ENCODE data around the gene VWA1. TPM values are rescaled to one million over a fixed set of nuclear protein-coding genes. Genes with fewer than 3 reads are reported as not detected.

VWA1 gene
- total RNA-seq, 1 experiment from 2014 or later, result 35.5 TPM

- no peak for TF ChIP-seq ZNF263 (CRISPR knock-in tag; IDR thresholded peaks at IDR 0.05; ENCODE audit: low read depth)
- TF ChIP-seq ZNF532 (CRISPR knock-in tag; IDR thresholded peaks at IDR 0.05; ENCODE audit: borderline replicate concordance), result no peak
- no peak for TF ChIP-seq PRDM15 (CRISPR knock-in tag; IDR thresholded peaks at IDR 0.05)
- no peak for TF ChIP-seq ZNF423 (CRISPR knock-in tag; IDR thresholded peaks at IDR 0.05)
- TF ChIP-seq NR1H2 (CRISPR knock-in tag; IDR thresholded peaks at IDR 0.05), result no peak
- no peak for TF ChIP-seq FOXJ3 (CRISPR knock-in tag; IDR thresholded peaks at IDR 0.05; ENCODE audit: borderline replicate concordance)
- TF ChIP-seq RORB (CRISPR knock-in tag; IDR thresholded peaks at IDR 0.05), result no peak
- DNase-seq (ENCODE audit: low spot score) (no peak), ATAC-seq (peak; percentile 53)
- Mint-ChIP-seq H3K36me3 (no peaks in the 10 kb centered on the region), H3K4me1 (no peaks in the 10 kb centered on the region), H3K27ac (no peak overlapping the region), H3K27me3 (ENCODE audit: low read depth) (no peaks in the 10 kb centered on the region), H3K9me3 (no peaks in the 10 kb centered on the region), H3K4me3 (no peak overlapping the region)
- POLR2A ChIA-PET, result no interaction called here
- CTCF ChIA-PET, result interaction anchor here (1.2 kb wide), 1 partner anchor 21 kb away, joined by 3 read pairs; no protein-coding TSS in a partner anchor
These were observed 26.3 kb downstream of the VWA1 start for GRCh38 chr1:1461721-1462317.

- Mint-ChIP-seq H3K9me3 (no peaks in the 10 kb centered on the region), H3K27ac (no peak overlapping the region), H3K4me3 (no peak overlapping the region), H3K36me3 (no peaks in the 10 kb centered on the region), H3K27me3 (ENCODE audit: low read depth) (no peaks in the 10 kb centered on the region), H3K4me1 (no peaks in the 10 kb centered on the region)
- TF ChIP-seq TP53 (CRISPR knock-in tag; IDR thresholded peaks at IDR 0.05) (no peak), MYBL2 (CRISPR knock-in tag; IDR thresholded peaks at IDR 0.05) (no peak), GABPB1 (CRISPR knock-in tag; IDR thresholded peaks at IDR 0.05) (peak; percentile 75), NFYB (CRISPR knock-in tag; conservative IDR thresholded peaks at IDR 0.05; ENCODE audit: low read depth) (peak; percentile 18; the same call in 1 of the 2 replicates)
- CTCF ChIA-PET, result no interaction called here
- ATAC-seq (peak; percentile 78), DNase-seq (ENCODE audit: low spot score) (no peak)
- POLR2A ChIA-PET, result no interaction called here
These were observed 27.0 kb downstream of the VWA1 start for GRCh38 chr1:1462318-1462966.

- DNase-seq (ENCODE audit: low spot score) (no peak), ATAC-seq (no peak)
- Mint-ChIP-seq H3K4me3 (no peak overlapping the region), H3K36me3 (no peaks in the 10 kb centered on the region), H3K27me3 (ENCODE audit: low read depth) (no peaks in the 10 kb centered on the region), H3K27ac (no peak overlapping the region), H3K4me1 (no peaks in the 10 kb centered on the region), H3K9me3 (no peaks in the 10 kb centered on the region)
- CTCF ChIA-PET, result no interaction called here
- POLR2A ChIA-PET, result no interaction called here
- no peak for TF ChIP-seq ETV6 (CRISPR knock-in tag; IDR thresholded peaks at IDR 0.05)
- TF ChIP-seq ZNF671 (CRISPR knock-in tag; IDR thresholded peaks at IDR 0.05), result no peak
- no peak for TF ChIP-seq JAZF1 (CRISPR knock-in tag; IDR thresholded peaks at IDR 0.05)
- TF ChIP-seq ZNF423 (CRISPR knock-in tag; IDR thresholded peaks at IDR 0.05), result no peak
- TF ChIP-seq E2F4 (CRISPR knock-in tag; IDR thresholded peaks at IDR 0.05; ENCODE audit: borderline replicate concordance, low read depth), result no peak
- TF ChIP-seq E2F5 (CRISPR knock-in tag; IDR thresholded peaks at IDR 0.05), result no peak
- no peak for TF ChIP-seq SMAD3 (CRISPR knock-in tag; IDR thresholded peaks at IDR 0.05; ENCODE audit: borderline replicate concordance)
- no peak for TF ChIP-seq ZBTB21 (CRISPR knock-in tag; IDR thresholded peaks at IDR 0.05; ENCODE audit: borderline replicate concordance)
- TF ChIP-seq SP1 (CRISPR knock-in tag; conservative IDR thresholded peaks at IDR 0.05), result no peak
- TF ChIP-seq EMX1 (CRISPR knock-in tag; IDR thresholded peaks at IDR 0.05), result no peak
- no peak for TF ChIP-seq NR3C1 (CRISPR knock-in tag; conservative IDR thresholded peaks at IDR 0.05; ENCODE audit: low read depth)
These were observed 27.8 kb downstream of the VWA1 start for GRCh38 chr1:1463312-1463711.
